Measurements from ENCODE around the gene LRATD1.
A peak's percentile ranks its signal among the peaks of the same experiment; 100 is the strongest.

Gene LRATD1

DNA sequence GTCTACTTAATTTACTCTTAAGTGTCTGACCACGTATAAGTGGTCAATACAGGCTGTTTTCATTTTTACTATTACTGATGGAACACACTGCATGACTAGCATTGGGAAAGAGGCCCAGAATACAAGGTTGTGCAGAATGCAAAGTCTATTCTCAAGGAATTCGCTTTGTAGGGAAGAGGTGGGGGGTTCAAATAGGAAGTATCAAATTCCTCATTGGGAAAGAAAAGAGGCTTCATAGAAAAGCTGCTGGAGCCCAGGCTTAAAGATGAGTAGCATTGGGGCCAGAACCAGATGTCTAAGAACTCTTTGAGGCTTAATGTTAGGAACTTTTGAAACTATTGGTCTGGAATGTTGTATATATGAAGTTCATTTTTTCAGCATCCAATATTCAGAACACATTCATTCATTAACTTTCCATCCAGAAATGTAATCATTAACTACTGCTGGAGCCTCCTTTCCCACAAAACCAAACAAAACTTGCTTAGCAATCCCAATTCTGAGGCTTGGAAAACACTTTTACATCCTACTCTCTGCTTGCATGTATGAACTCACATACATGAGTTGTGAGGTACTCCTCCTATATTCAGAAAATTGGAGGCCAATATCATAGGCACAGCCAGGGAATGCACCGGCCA is 994 bp upstream of the LRATD1 start:
- peak overlapping the region; percentile 64 for H3K4me3 ChIP-seq (ENCODE audit: low read depth, low read length)
- DNase-seq (ENCODE audit: low read depth), result no peak

DNA sequence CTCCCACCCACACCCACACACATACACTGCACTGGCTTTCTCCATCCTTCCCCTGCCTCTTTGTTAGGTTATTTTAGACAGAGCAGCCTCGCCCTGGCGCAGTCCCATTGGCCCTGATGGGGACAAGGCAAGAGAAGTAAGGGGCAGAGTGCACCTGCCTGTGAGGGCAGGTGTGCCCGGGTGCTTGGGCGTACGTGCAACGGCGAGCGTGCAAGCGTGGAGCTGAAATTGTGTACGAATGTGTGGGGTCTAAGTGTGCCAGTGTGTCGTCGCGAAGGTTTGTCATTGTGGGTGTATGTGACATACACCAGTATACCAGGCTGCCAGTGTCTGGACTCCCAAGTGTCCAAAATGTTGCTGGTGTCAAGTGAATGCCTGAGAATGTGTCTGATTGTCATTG is 544 bp downstream of the LRATD1 start:
- H3K4me3 ChIP-seq (ENCODE audit: low read depth, low read length), result peak overlapping the region; percentile 64

GRCh38 chr2:14633461-14634181 is 1.1 kb downstream of the LRATD1 start:
- no peak for DNase-seq (ENCODE audit: low read depth)
- H3K4me3 ChIP-seq (ENCODE audit: low read depth, low read length), result peak overlapping the region; percentile 64

More for the DNA sequence above, 544 bp downstream of the LRATD1 start:
- DNase-seq (ENCODE audit: low read depth), result no peak

DNA sequence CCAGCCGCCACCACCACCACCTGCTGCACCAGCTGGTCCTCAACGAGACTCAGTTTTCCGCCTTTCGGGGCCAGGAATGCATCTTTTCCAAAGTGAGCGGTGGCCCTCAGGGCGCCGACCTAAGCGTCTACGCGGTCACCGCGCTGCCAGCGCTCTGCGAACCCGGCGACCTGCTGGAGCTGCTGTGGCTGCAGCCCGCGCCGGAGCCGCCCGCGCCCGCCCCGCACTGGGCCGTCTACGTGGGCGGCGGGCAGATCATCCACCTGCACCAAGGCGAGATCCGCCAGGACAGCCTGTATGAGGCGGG is 1.6 kb downstream of the LRATD1 start:
- DNase-seq (ENCODE audit: low read depth), result no peak
- H3K4me3 ChIP-seq (ENCODE audit: low read depth, low read length), result peak overlapping the region; percentile 64

- H3K4me3 ChIP-seq (ENCODE audit: low read depth, low read length), result peak overlapping the region; percentile 64
- DNase-seq (ENCODE audit: low read depth), result peak; percentile 46
These were observed 2.2 kb downstream of the LRATD1 start for GRCh38 chr2:14634489-14635390.

- peak overlapping the region; percentile 64 for H3K4me3 ChIP-seq (ENCODE audit: low read depth, low read length)
- no peak for DNase-seq (ENCODE audit: low read depth)
These were observed 2.9 kb downstream of the LRATD1 start for GRCh38 chr2:14635391-14635871.

DNA sequence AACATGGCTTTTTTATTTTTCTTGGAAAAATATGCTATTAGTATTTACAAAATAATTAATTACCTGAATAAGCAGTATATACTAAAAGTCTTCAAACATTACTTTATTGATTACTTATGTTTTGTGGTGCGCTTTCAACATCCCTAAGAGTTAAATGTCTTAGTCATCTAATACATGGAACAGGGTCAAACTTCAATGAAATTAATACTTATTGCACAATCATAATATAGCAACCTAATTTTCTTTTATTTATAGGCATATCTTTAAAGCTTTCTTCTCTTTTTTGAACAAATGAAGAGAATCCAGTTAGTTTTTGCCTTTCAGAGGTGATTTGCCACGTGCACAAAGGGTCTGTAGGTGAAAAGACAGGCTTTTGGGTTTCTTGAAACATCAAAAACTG is 6.0 kb downstream of the LRATD1 start:
- no peak for DNase-seq (ENCODE audit: low read depth)
- no peak overlapping the region for H3K4me3 ChIP-seq (ENCODE audit: low read depth, low read length)

DNA sequence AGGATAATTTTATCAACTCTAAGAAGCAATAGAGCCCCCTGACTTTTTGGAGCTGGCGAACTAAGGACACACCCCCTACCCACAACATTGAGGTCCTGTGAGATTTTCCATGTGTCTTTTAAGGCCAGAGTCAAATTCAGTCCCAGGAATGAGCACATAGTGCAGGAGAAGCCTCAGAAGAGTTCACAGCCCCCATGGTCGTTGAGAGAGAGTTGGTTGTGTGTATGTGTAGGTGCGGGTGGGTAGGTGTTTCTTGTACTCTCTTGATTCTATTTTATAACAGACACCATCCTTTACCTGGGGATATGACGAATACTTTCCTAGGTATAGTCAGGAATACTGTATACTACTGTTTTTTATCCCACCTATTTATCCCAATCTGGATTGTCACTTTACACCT is 8.6 kb downstream of the LRATD1 start:
- no peak for DNase-seq (ENCODE audit: low read depth)
- H3K4me3 ChIP-seq (ENCODE audit: low read depth, low read length), result no peak overlapping the region

DNA sequence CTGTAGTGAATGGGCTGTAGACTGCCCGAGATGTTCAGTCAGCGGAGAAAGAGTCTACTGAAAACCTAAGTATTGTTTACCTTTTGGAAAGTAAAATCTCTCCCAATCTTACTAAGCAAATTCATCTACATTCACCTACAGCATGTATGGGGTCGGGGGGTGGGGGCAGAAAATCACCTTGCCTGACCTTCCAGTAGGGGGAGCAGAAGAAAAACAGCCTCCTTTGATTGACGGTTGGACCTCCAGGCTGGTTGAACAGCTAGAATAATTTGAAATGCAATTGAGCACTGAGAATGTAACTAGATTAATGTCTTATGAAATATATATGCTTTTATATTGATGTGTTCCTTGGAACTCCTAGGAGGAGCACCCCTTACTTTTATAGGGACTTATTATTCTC is 10.0 kb downstream of the LRATD1 start:
- no peak overlapping the region for H3K4me3 ChIP-seq (ENCODE audit: low read depth, low read length)
- no peak for DNase-seq (ENCODE audit: low read depth)

GRCh38 chr2:14647714-14648113 is 15.2 kb downstream of the LRATD1 start:
- DNase-seq (ENCODE audit: low read depth), result peak; percentile 15
- no peak overlapping the region for H3K4me3 ChIP-seq (ENCODE audit: low read depth, low read length)

DNA sequence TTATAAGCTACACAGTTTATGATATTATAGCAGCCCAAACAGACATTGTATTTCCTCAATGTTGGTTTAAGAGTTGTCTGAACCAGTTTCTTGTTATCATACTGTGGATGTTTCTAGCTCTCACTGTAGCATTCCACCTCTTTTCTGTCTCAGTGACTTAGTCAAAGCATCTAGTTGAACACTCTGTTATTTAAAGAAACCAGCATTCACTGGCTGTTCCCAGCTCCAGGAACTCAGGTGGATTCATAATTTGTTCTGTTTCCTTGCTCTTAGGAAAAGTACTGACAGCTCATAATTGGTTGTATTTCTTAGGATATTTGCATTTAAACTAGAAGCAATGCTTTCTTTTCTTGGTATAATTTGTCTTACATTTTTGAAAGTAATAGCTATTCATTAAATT is 17.5 kb downstream of the LRATD1 start:
- no peak for DNase-seq (ENCODE audit: low read depth)
- no peak overlapping the region for H3K4me3 ChIP-seq (ENCODE audit: low read depth, low read length)

DNA sequence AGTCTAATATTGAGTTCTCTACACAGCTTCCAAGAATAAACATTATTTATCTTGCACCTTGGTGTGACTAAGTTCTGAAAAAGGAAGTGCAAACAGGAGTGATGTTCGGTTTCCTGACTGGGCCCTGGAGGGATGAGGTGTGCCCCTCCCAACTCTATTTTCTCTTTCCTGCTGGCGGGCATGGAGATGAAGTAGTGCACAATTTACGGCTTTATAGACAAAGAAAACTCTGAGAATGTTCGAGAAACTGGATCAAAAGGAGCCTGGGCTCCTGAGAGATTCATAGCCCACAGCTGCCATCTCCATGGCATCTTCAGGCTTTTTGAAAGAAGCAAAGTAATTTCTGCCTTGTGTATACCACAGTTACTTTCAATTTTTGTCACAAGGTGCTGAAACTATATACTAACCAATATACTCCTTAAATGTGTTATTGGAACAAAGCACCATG is 22.3 kb downstream of the LRATD1 start:
- no peak overlapping the region for H3K4me3 ChIP-seq (ENCODE audit: low read depth, low read length)
- DNase-seq (ENCODE audit: low read depth), result no peak

GRCh38 chr2:14656146-14656545 is 23.6 kb downstream of the LRATD1 start:
- H3K4me3 ChIP-seq (ENCODE audit: low read depth, low read length), result no peak overlapping the region
- DNase-seq (ENCODE audit: low read depth), result no peak

DNA sequence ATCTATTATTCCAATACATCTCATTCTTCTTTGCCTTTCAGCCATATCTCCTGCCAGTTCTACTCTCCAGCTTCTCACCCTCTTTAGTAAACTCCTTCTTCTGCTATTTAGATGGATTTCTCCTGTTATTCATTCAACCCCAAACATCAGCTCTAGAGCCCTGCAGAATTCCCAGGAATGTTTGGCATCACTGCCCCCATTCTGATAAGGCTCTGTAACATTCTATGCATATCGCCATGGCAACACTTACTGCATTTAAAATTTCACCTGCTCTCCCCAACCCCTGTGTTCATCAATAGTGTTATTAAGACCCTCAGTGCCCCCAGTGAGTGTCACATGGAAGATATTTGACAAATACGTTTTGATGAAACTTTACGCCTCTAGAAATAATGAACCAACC is 28.6 kb downstream of the LRATD1 start:
- H3K4me3 ChIP-seq (ENCODE audit: low read depth, low read length), result no peak overlapping the region
- DNase-seq (ENCODE audit: low read depth), result no peak

GRCh38 chr2:14673351-14673875 is 40.9 kb downstream of the LRATD1 start:
- H3K4me3 ChIP-seq (ENCODE audit: low read depth, low read length), result no peak overlapping the region
- DNase-seq (ENCODE audit: low read depth), result no peak

DNA sequence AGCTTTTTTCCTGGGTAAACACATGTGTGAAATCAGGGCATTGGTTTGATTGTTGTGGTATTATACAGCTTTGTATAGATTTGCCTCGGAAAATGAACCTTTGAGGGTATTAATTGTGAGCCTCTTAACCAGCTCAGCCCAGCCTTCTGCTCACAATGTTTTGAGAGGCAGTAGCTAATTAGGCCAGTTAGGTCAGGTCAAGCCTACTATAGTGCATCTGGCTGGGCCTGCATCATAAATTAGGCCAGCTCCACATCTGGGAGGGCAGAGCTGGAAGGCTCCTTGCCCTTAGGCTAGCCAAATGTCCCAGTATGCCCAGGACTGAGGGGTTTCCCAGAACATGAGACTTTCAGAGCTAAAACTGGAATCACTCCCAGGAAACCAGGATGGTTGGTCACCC is 43.0 kb downstream of the LRATD1 start:
- no peak for DNase-seq (ENCODE audit: low read depth)

DNA sequence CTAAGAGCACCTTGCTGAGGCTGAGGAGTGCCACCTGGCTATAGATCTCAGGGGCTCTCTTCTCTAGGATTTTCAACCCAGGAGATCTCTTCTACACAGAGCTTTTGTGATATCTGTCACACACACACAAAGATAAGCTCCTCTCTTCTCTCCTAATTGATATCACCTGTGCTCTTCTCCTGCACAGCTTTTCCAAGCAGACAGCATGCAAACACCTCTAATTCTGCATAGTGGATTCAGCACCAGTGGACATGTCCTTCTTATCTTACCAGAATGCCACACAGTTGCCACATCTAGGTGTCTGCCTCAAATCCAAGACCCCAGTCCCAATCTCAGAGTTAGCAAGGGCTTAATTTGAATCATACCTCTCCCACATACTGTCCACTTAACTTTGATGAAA is 43.9 kb downstream of the LRATD1 start:
- no peak overlapping the region for H3K4me3 ChIP-seq (ENCODE audit: low read depth, low read length)
- no peak for DNase-seq (ENCODE audit: low read depth)

More for the DNA sequence above, 43.0 kb downstream of the LRATD1 start:
- H3K4me3 ChIP-seq (ENCODE audit: low read depth, low read length), result no peak overlapping the region

DNA sequence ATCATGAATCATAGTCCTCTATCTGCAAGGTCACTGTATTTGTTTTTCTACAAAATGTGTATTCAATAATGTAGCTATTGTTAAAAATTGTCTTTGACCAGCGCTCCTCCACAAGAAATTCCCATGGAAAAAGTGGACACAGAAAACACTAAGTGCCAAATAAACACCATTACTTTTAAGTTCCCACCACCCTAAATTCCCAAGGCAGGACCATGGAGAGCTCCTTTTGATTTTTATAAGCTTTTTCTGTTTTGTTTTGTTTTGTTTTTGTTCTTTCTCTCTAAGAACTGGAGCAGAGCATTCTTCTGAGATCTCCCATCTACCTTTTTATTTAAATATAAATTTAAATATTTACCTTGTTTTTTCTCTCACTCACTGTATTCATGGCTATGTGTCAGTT is 44.5 kb downstream of the LRATD1 start:
- no peak for DNase-seq (ENCODE audit: low read depth)
- H3K4me3 ChIP-seq (ENCODE audit: low read depth, low read length), result no peak overlapping the region

DNA sequence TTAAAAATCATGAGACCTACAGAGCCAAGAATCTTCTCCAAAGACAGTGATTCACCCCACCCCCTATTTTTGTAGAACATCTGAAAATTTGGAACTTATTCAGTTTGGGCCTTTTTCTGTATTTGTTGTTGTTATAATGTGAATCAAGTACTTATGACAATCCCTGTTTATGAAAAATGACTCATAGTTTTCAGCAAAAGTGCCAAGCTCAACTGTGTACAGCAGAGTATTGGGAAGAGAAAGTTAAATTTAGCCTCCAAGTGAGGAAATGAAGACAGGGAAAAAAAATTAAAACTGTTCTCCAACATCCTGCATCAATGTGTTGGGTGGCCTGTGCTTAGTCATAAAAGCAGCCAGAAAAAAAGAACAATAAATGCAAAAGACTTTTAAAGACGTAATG is 46.2 kb downstream of the LRATD1 start:
- DNase-seq (ENCODE audit: low read depth), result no peak
- H3K4me3 ChIP-seq (ENCODE audit: low read depth, low read length), result no peak overlapping the region

- DNase-seq (ENCODE audit: low read depth), result no peak
- H3K4me3 ChIP-seq (ENCODE audit: low read depth, low read length), result no peak overlapping the region
These were observed 49.1 kb downstream of the LRATD1 start for GRCh38 chr2:14681608-14682007.

Data from skeletal muscle cell (primary cell).